HG02852 (cell line): Measurements from ENCODE around the gene EFCAB14.
A peak's percentile ranks its signal among the peaks of the same experiment; 100 is the strongest.
"Not testable (repeated sequence)": the region's sequence is repeated elsewhere in the genome, so short reads cannot be mapped to it uniquely, and the experiment has no call there.

ENCODE experiments used
- ATAC-seq: cut with Tn5 transposase; IDR thresholded peaks from one replicate; pipeline ENCODE4 v1.9.1; 2021; ENCODE audit warnings: mild to moderate bottlenecking, moderate library complexity; ENCODE audit not compliant: unreplicated experiment

EFCAB14 gene

DNA sequence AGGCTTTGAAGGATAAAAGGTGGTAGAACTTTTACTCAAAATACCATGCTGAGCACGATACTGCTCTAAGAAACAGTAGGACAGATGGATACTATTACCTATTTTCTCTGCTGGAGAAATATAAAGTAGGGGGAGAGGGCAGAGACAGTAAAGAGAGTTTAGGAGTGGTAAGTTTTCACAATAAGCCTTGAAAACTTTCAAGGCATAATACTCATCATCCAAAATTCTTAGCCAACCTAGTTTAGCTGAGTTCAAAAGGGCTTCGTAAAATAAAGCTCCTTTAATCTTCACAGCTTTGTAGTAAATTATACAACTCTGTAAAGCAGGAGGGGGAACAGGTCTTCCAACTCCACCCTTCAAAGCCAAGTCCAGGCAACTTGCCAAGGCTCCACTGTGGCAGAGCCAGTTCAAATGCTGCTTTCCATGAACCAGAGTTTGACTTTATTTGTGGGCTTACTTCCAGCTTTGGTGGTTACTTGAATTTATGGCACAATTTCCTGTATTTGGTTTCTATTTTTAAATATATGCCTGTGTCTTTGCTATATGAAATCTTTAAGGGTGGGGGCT lies 31.7 kb downstream of the EFCAB14 start:
- ATAC-seq: no peak

DNA sequence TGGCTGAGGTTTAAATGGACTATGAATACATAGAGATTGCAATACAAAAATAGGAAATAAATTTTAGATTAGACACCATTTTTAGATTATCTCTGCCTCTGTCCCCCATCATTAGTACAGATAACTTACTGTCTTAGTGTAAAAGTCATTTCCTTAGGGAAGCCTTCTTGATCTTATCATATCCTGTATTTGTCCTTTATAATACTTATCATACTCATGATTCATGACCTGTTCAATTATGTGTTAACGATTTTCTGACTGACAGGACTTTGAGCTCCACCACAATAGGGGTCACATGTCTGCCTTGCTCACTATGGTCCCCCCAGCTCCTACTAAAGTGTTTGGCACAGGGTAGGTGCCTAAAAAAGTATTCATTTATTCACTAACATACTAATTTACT lies 32.7 kb downstream of the EFCAB14 start:
- ATAC-seq: no peak

DNA sequence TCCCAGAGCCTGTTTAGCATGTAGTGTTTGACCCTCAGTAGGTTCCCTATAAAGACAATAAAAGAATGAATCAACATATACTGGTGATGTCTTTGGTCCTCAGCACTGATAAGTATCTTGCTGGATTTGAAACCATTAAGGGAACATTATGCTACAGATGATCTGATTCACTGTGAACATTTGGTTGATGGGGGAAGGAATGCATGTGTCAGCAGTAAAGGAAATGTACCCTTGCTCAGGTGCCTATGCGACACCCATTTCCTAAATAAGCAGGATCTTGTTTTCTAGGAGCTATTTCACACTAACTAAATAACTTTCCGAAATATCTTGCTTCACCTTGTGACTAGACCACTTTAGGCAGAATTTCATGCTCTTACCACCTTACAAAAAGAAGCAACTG lies 34.2 kb downstream of the EFCAB14 start:
- no peak for ATAC-seq

DNA sequence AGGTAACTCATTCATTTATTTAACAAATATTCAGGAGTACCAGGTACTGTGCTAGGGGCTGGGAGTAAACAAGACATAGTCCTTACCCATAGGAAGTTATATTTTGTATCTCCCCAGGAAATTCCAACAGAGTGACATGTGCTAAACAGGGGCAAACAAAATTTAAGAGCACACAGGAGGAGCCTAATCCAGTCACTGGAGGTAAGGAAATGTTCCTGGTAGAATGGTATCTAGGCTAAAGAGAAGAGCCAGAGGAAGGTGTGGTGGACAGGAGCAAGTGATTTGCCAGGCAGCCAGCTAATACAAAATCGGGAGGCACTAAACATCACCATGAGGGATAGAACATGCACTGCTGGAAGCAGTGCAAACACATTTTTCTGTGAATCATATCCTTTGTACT lies 36.9 kb downstream of the EFCAB14 start:
- ATAC-seq: no peak

DNA sequence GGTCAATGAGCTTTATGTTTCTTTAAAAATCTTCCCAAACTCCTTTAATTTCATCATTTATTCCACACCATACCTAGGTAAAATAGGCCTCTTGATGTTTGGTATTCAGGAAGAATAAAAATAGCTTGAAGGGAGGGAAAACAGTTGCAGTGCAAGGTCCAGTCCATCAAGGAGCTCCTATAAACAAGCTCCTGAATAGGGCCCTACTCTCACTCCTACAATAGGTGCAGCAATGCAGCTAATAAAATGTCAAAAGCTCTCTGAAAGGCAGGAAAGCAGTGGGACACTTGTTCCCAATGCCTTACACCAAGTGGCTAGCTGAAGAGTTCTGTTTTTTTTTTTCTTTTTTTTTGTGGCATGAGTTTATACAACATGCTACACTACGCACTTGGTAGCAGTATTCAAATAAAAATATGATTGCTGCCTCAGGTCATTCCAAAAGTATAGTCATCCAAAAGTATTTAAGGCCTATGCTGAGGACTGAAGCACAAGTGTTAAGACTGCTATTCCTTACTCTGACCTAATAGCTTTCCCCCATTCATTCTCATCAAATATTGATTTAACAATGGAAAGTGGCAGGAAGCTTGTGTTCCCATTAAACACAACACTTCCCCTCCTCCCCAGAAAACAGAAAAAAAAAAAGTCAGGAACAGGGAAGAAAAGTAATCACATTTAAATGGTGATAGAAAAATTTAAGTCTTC lies 37.4 kb downstream of the EFCAB14 start:
- ATAC-seq: no peak

DNA sequence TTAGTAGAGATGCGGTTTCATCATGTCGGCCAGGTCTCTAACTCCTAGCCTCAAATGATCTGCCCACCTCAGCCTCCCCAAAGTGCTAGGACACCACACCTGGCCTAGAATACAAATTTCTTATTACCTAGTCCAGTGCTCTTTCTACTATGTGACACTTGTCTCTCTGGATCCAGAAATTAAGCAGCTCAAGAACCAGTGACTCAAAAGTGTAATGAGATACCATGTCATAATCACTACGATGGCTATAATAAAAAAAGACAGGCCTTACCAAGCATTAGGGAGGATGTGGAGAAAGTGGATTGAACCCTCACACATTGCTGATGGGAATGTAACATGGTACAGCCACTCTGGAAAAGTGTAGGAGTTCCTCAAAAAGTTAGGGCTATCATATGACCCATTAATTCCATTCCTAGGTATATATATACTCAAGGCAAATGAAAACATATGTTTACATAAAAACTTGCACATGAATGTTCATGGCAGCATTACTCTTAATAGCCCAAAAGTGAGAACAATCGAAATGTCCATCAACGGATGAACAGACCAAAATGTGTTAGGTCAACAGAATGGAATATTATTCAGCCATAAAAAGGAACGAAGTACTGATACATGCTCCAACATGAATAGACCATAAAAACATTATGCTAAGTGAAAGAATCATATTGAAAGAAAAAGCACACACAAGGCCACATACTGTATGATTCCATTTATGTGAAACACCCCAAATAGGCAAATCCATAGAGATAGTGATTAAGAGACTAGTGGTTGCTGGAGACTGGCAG lies 38.9 kb downstream of the EFCAB14 start:
- ATAC-seq: no peak

DNA sequence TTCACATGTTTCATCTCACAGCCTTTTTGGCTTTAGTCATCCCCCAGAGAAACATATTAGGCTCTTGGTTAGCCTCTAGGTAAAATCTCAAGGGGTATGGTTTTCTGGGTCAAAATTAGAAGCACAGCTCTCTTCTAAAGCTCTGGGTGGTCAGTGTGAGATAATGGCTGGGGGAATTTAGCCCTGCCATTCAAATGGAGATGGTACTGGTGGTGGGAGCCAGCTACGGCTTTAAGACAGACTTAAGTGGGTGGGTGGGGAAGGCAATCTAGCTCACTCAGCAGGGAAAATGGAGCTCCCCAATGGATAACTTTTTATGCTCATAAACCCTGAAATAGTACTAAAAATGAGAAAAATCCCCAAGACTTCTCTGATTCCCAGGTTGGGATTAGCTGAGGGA lies 41.6 kb downstream of the EFCAB14 start:
- no peak for ATAC-seq

DNA sequence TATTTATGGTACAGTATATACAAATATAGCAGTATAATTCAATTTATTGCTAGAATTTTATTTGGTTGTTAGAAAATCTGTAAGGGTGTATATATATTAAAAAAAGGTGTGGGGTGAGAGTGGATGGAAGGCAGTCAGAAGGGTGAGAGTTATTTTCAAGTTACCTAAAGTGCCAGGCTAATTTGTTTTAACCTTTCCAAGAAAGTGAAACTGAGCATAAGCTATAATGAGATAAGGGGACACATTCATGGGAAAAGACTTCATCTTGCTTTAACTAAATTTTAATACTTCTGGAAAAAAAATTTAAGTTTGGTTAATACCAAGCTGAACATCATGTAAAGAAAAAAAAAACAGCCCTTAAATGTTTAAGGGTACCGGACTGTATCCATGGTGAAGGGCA lies 42.4 kb downstream of the EFCAB14 start:
- ATAC-seq: no peak

DNA sequence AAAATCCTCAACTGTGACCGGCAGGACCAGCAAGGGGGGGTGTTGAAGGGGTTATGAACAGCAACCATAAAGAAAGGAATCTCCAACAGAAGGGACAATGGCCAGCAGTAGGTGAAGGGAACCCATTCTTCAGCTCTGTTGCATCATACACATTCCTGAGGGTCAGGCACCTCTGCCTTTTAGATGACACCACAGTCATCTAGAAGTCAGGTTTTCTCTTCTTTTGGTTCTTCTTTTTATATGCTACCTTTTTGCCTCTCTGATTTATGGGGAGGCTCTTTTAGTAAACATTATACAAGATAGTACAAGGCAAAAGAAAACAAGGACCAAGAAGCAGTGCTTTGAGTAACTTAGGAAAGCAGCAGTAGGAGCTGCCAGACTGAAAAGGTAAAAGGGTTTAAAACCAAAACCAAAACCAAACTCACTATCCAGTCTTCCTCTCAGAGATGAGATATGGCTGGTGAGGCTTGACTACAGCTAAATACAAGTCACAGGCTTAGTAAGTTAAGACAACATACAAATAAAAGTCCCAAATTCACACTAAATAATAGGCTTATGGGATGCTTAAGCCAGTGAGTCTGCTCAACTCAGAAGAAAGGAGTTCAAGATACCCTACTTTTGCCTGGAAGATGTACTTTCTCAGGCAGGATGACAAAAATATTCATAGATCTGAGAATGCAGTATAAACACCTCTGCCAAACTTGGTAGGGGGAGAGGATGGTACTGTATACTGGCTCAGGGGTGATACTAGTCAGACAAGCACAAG lies 43.2 kb downstream of the EFCAB14 start:
- ATAC-seq: peak; percentile 78

DNA sequence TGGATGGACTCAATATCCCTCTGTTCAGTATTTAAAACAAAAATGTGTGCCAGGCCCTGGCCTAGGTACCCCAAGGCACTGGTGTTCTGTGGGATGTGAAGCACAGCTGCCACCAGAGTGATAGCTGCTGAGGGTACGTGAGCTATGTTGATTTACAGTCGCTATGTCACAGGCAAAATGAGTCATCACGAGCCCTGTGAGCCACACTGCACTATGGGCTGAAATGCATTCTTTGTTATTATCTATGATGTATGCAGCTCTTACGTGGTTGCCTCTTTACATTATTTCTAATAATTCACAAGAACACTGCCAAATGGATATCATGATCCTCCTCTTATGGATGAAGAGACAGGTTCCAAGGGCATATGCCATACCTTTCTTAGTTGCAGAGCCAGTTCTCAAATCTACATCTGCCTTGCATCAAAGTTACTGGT lies 45.1 kb downstream of the EFCAB14 start:
- no peak for ATAC-seq

DNA sequence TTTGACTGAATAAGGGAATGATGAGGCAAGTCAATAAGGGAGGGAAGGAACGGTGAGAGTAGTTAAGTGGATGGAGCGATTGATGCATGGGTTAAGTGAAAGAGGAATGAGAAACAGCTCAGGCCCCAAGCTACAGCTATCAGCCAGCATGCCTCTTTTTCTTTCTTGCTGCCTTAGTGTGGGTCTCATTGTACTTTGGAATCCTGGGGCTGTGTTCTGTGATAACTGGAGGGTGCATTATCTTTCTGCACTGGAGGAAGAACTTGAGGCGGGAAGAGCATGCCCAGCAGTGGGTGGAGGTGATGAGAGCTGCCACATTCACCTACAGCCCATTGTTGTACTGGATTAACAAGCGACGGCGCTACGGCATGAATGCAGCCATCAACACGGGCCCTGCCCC lies 46.2 kb downstream of the EFCAB14 start:
- no peak for ATAC-seq

DNA sequence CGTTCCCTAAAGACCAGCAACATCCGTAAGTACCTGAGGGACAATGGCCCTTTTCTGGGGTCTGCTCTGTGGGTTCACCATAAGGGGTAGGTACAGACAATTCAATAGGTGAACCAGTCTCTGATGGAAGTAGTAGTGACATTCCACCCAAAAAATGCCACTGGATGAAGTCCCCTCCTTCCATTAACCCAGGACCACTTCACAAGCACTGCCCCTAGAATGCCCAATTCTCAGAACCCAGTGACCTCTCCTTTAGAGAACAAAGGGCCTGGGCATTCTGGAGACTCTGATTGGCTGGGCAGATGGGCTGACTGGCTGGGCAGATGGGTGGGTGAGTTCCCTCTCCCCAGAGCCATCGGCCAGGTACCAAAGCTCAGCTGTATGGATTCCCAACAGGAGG lies 47.4 kb downstream of the EFCAB14 start, which contains the start of gene TEX38:
Gene TEX38, plus strand, starts transcription at position 301 of the 400 bp plus-strand sequence. Its CDS starts 81 bp downstream, at position 382.
- ATAC-seq: no peak

DNA sequence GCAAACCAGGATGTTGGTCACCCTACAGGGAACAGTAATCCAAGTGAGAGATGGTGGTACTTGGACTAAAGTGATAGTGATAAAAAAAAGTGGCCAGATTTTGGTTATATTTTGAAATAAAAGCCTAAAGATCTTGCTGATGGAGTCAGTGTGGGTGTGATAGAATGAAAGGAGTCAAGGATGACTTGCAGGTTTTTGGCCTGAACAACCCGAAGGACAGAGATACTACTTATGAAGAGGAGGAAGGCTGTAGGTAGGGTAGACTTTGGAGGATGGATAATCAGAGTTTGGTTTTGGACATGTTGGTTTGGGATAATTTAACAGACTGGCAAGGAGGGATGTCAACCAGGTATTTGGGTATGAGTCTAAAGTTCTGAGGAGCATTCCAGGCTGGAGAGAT lies 48.8 kb downstream of the EFCAB14 start:
- no peak for ATAC-seq

DNA sequence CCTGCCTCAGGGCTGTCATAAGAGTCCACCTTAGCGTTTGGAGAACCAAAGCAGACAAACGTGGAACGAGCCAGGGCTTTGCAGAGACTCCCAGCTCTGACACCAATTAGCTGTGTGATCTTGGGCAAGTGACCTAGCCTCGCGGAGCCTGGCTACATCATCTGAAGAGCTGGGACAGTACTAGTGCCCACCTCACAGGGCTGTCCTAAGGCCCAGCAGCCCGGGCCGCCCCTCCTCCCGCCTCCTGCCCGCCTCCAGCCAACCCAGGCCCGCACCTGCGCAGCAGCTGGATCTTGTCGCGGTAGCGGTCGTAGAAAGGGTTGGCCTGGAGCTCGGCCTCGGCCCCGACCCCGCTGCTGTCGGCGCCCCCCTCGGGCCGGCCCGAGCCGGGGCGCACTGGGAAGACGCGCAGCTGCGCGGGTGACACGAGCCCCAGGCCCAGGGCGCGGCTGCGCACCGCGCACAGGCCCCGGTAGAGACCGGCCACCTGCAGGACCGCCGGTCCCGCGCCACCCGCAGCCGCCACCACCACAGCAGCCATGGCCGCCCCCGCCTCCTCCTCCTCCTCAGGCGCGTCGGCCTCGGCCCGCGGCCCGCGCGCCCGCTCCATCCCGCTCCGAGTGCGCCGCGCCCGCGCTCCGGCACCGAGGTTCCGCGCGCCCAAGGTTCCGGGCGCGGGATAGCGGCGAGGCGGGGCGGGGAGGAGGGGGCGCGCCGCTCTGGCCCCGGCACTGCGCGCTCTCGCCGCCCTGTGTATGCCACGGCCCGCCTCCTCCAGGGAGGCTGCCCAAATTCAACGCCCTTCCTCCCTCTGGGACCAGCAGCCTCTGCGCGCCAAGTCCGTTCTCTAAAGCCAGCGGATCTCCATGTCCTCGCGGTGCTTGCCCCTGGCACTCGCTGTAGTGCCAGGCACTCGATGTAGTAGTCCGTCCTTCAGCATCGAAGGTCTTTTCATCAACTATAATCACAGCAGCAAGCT lies 50.8 kb downstream of the EFCAB14 start, which contains the start of gene ATPAF1:
Gene ATPAF1, minus strand, starts transcription at position 583 of the 979 bp plus-strand sequence. Its CDS starts 42 bp downstream, at position 541.
- peak; percentile 75 for ATAC-seq

DNA sequence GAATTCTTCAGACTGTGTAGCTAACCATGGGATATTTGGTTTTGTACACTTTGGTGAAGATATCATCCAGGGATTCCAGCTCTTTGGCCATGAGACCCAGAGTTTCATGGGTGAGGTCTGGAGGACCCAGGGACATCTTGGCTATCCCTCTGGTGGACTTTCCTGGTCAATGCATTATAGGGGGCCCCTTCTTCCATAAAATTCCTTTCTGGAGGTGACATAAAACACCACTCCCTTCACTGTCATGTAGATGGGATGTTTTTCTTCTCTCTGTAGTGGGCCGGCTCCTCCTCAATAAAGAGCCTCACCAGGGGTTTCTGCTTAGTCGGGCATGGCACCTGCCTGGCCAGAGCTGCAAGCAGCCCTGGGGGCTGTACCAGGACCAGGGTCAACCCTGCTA lies 52.9 kb downstream of the EFCAB14 start:
- no peak for ATAC-seq

DNA sequence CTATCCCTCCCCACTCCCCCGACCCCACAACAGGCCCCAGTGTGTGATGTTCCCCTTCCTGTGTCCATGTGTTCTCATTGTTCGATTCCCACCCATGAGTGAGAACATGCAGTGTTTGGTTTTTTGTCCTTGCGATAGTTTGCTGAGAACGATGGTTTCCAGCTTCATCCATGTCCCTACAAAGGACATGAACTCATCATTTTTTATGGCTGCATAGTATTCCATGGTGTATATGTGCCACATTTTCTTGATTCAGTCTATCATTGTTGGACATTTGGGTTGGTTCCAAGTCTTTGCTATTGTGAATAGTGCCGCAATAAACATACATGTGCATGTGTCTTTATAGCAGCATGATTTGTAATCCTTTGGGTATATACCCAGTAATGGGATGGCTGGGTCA lies 56.0 kb downstream of the EFCAB14 start:
- not testable (repeated sequence) for ATAC-seq

DNA sequence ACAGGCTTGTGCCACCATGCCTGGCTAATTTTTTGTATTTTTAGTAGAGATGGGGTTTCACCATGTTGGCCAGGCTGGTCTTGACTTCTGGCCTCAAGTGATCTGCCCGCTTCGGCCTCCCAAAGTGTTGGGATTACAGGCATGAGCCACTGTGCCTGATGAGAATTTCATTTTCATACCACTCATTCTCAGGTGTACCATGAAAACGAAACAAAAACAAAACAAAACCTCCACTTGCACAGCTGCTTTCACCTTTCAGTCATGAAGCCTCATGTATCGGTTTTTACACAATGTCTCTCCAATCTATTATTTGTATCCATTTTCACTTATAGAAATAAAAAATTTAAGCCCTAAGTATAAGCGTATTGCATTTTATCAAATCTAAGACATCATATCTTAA lies 58.8 kb downstream of the EFCAB14 start:
- ATAC-seq: not testable (repeated sequence)

DNA sequence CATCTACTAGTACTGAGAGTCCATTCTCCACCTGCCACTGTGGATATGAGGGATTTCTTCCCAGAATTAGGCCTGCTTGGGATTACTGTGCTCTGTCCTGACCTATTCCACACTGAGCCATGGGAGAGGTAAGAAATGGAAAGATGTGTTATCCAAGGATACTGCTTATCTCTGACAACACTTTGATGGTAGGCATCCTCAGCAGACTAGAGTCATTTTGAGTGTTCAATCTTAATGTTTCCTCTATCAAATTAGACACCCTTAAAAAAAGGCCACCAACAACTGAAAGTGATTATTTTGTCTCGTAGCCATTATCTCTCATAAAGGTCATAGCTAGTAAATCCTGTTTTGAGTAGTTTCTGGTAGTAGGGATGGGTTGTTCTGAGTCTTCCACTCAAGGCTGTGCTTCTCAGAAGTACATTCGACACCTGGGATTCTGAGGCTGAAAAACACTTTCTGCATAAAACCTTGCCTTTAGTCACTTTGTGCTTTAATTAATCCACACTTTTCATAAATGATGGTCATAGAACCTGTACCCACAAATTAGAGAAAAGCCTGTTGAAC lies 59.5 kb downstream of the EFCAB14 start:
- ATAC-seq: peak; percentile 47

DNA sequence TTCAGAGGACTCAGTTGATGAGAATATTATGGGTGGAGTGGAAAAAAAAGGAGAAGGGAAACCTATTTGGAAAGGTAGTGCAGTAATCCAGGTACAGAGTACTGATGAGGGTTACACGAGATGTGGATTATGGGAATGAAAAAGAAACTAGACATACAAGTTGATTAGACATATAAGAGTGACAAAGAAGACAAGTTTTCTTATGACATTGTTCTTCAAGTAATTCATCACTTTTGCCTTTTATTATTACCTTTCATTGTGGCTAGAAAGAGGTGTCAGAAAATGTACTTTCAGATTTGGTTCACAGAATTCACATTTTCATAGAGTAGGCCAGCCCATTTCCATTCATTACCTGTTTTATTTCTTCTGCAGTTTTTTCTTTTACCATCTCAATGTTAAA lies 61.1 kb downstream of the EFCAB14 start:
- ATAC-seq: no peak

DNA sequence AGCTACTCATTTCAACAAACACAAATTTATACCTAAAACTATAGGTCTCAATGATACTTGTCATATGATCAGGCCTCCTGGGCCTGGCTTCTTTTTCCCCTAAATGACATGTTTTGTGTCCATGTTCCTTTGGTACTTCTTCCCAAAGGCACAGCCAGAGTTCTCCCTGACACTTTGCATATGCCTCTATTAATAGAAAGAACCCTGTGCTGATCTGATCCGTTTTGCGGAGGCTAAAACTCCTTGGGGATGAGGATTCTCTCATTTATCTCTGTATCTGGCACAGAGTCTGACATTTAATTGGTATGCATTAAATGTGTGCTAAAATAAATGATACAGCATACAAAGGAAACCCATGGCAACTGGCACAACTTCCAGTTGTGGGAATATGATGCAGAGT lies 62.3 kb downstream of the EFCAB14 start:
- ATAC-seq: no peak
